ENCODE data around the gene SIPA1L2. TPM values are rescaled to one million over a fixed set of nuclear protein-coding genes. Genes with fewer than 3 reads are reported as not detected.

Gene SIPA1L2
- total RNA-seq, 3 donors from 2014 or later: 16.3 to 46.9 (median 35.9) TPM

DNA sequence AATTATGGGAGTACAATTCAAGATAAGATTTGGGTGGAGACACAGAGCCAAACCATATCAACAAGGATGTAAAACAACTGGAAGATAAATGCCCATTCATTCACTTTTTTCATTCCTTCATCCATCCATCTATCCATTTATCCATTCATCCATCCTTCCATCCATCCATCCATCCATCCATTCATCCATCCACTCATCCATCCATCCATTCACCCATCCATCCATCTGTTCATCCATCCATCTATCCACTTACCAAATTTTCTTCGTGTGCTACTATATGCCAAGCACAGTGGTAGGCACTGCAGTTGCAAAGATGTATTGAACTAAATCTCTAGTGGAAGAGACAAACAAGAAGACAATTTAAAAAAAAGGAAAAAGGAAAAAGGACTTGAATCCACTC lies 14.3 kb upstream of the SIPA1L2 start:
- Histone ChIP-seq H3K36me3 (no peaks in the 10 kb centered on the region), H3K4me1 (no peaks in the 10 kb centered on the region), H3K9me3 (no peaks in the 10 kb centered on the region), H3K4me3 (no peak overlapping the region), H3K27me3 (no peaks in the 10 kb centered on the region), H3K27ac (no peak overlapping the region)
- no peak for TF ChIP-seq POLR2AphosphoS5 (IDR thresholded peaks at IDR 0.05)
- TF ChIP-seq, protein P1, sequence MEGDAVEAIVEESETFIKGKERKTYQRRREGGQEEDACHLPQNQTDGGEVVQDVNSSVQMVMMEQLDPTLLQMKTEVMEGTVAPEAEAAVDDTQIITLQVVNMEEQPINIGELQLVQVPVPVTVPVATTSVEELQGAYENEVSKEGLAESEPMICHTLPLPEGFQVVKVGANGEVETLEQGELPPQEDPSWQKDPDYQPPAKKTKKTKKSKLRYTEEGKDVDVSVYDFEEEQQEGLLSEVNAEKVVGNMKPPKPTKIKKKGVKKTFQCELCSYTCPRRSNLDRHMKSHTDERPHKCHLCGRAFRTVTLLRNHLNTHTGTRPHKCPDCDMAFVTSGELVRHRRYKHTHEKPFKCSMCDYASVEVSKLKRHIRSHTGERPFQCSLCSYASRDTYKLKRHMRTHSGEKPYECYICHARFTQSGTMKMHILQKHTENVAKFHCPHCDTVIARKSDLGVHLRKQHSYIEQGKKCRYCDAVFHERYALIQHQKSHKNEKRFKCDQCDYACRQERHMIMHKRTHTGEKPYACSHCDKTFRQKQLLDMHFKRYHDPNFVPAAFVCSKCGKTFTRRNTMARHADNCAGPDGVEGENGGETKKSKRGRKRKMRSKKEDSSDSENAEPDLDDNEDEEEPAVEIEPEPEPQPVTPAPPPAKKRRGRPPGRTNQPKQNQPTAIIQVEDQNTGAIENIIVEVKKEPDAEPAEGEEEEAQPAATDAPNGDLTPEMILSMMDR (IDR thresholded peaks at IDR 0.05): no peak
- no peak for TF ChIP-seq POLR2A (IDR thresholded peaks at IDR 0.05)
- intact Hi-C loops (cut with DNase I; ENCODE audit: low total_unique reads): no loop called here
- DNase-seq (ENCODE audit: low spot score in 2 of 2): no peak

DNA sequence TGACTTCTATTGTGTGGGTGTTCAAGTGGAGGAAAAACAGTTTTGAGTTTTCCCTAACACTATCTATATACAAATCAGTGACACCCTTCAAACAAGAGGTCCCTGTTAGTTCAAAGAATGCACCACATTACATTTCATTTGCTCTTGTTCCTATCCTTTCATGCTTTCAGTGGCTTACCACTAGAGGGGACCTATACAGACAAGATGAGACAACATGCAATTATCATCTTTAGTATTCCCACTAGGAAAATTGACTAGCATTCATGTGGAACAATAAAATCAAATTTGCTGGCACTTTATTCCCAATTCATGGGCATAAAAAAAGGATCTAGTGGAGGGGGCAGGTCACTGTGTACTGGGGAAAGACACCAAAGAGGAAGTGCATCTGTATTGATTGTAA lies 13.3 kb upstream of the SIPA1L2 start:
- intact Hi-C loops (cut with DNase I; ENCODE audit: low total_unique reads): no loop called here
- Histone ChIP-seq H3K27me3 (no peaks in the 10 kb centered on the region), H3K4me3 (no peak overlapping the region), H3K27ac (no peak overlapping the region), H3K36me3 (no peaks in the 10 kb centered on the region), H3K4me1 (no peaks in the 10 kb centered on the region), H3K9me3 (no peaks in the 10 kb centered on the region)
- TF ChIP-seq, protein P1 (IDR thresholded peaks at IDR 0.05): no peak
- TF ChIP-seq POLR2A (IDR thresholded peaks at IDR 0.05) (no peak), POLR2AphosphoS5 (IDR thresholded peaks at IDR 0.05) (no peak)
- no peak for DNase-seq (ENCODE audit: low spot score in 2 of 2)

DNA sequence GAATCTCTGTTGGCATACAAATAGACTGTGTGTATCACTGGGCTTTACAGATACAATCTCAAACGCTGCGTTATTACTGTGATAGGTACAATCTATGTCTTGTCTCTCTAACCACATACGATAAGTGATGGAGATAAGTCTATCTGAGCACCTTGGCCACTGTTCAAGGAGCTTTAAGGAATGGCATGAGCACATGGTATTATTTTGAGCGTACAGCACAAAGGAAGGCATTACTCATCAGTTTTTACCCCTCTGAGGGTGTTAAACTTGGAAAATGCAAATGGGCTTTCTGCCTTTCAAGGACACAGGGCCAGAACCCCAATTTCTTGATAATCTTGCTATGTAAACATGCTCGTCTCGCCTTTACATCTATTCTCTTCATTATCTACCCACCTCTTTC lies 11.6 kb upstream of the SIPA1L2 start:
- Histone ChIP-seq H3K4me3 (no peak overlapping the region), H3K4me1 (no peaks in the 10 kb centered on the region), H3K27ac (no peak overlapping the region), H3K9me3 (no peaks in the 10 kb centered on the region), H3K36me3 (no peaks in the 10 kb centered on the region), H3K27me3 (no peaks in the 10 kb centered on the region)
- TF ChIP-seq POLR2A (IDR thresholded peaks at IDR 0.05): no peak
- TF ChIP-seq, protein P1 (IDR thresholded peaks at IDR 0.05): no peak
- no peak for DNase-seq (ENCODE audit: low spot score in 2 of 2)
- intact Hi-C loops (cut with DNase I; ENCODE audit: low total_unique reads): no loop called here

DNA sequence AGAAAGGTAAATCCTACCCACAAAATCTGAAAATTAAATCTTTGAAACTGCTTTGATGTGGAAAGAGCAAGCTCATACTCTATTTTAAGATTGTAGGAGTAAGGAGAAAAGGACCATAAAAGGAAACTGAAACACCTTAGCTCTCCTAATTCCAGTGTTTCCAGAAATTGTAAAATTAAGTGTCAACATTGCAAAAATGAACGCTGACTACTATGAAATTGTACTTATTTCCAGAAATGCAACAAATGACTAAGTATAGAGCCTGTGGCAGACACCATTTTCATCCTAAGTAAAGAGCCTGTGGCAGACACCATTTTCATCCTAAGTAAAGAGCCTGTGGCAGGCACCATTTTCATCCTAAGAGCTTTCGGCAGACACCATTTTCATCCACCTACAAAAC lies 6.9 kb upstream of the SIPA1L2 start:
- Histone ChIP-seq H3K9me3 (no peaks in the 10 kb centered on the region), H3K4me3 (no peak overlapping the region), H3K27me3 (no peaks in the 10 kb centered on the region), H3K27ac (no peak overlapping the region), H3K4me1 (no peaks in the 10 kb centered on the region), H3K36me3 (no peaks in the 10 kb centered on the region)
- DNase-seq (ENCODE audit: low spot score in 2 of 2): no peak
- no peak for TF ChIP-seq POLR2AphosphoS5 (IDR thresholded peaks at IDR 0.05)
- TF ChIP-seq POLR2A (IDR thresholded peaks at IDR 0.05): no peak
- TF ChIP-seq, protein P1 (IDR thresholded peaks at IDR 0.05): no peak
- intact Hi-C loops (cut with DNase I; ENCODE audit: low total_unique reads): loop anchor here (10.0 kb wide), 1 partner anchor 772 kb away; no protein-coding TSS in a partner anchor

DNA sequence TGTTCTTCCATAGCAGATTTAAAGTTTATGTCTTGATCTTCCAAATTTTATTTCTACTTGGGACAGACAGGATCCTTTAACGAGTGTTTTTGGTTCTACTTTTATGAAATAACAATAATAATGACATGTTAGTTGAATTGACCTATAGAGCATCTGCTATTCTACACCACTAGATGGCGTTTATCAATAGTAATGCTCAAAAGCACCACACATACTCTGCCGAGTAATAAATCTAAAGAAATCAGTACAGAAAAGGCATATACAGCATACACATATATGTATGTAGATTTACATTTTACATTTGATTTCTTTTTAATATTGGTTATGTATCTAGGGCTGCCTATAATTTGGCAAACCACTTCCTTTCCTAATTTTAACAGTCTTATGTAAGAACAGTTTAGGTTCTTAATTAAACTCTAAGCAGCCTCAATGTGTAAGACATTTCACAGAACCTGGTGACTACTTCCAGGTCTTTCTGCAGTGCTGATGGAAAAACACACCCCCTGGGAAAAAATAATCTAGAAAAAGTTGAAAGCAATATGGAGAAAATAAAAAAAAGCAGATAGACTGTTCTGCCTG lies 5.9 kb upstream of the SIPA1L2 start:
- Histone ChIP-seq H3K36me3 (no peaks in the 10 kb centered on the region), H3K27ac (no peak overlapping the region), H3K4me3 (no peak overlapping the region), H3K4me1 (peaks cover 0 to 2% of the 10 kb centered on the region in 2 donors), H3K27me3 (no peaks in the 10 kb centered on the region), H3K9me3 (no peaks in the 10 kb centered on the region)
- intact Hi-C loops (cut with DNase I; ENCODE audit: low total_unique reads): loop anchor here (10.0 kb wide), 1 partner anchor 771 kb away; no protein-coding TSS in a partner anchor
- no peak for DNase-seq (ENCODE audit: low spot score in 2 of 2)
- TF ChIP-seq POLR2AphosphoS5 (IDR thresholded peaks at IDR 0.05): no peak
- TF ChIP-seq, protein P1 (IDR thresholded peaks at IDR 0.05): peak; percentile 42 to 66 (median 66)
